NB4 (cell line): ENCODE data around the gene ZNHIT2.
"Not testable (repeated sequence)": the region's sequence is repeated elsewhere in the genome, so short reads cannot be mapped to it uniquely, and the experiment has no call there.

ENCODE experiments used
- DNase-seq: peaks from one replicate; pipeline ENCODE4 v3.0.0; 2010; ENCODE audit warnings: low read depth
- H3K4me3 ChIP-seq: one replicate; pipeline ENCODE4 v1.5.1; 2011; ENCODE audit warnings: mild to moderate bottlenecking, low read depth, low read length, moderate library complexity
- MYC ChIP-seq: IDR thresholded peaks from 2 replicates; pipeline ENCODE4 v1.6.1; 2011; ENCODE audit warnings: low read depth, low read length
- POLR2A ChIP-seq: IDR thresholded peaks from 2 replicates; pipeline ENCODE4 v1.6.1; 2011; ENCODE audit warnings: mild to moderate bottlenecking; ENCODE audit not compliant: insufficient read length; ENCODE audit errors: extremely low read depth
- TF ChIP-seq, protein P1 (sequence below): IDR thresholded peaks from 2 replicates; pipeline ENCODE4 v1.6.1; 2011; ENCODE audit warnings: low read depth, low read length
- TF ChIP-seq, protein P2 (sequence below): IDR thresholded peaks from one replicate; pipeline ENCODE4 v1.5.1; 2012; ENCODE audit warnings: low read depth, low read length

ZNHIT2 gene

DNA sequence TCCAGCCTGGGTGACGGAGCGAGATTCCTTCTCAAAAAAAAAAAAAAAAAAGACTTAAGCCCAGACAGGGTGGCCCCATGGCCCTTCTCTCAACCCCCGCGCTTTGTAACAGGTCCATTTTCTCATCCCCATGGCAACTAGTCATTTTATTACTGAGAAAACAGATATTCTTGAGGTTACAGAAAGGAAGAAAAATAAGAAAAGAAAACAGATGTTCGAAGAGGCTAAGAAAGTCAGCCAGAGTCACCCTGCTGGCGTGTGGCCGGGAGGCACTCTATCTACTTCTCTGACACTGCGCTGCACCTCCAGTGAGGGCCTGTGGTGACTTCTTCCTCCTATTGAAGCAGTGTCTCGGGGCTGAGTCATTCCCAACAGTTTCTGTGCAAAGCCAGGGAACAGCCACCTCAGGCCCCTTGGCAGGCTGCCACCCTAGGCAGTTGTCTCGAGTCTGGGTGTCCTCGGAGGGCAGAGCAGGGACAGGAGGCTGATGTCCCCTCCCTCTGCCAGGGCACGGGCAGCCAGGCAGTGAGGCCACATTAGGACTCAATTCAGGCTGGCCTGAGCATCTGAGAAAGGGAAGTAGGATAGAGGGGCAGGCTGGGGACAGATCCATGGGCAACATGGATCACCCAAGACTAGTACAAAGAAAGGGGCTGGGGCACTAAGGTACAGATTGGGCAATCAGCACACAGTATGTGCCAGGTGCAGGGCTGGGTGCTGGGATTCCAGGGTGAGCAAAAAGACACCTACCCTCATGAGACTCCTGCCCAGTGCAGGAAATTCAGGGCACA is 33.2 kb upstream of the ZNHIT2 start:
- peak overlapping the region; percentile 16 for H3K4me3 ChIP-seq
- TF ChIP-seq, protein P1, sequence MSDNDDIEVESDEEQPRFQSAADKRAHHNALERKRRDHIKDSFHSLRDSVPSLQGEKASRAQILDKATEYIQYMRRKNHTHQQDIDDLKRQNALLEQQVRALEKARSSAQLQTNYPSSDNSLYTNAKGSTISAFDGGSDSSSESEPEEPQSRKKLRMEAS = peak; percentile 31; the same call in 1 of the 2 replicates
- TF ChIP-seq, protein P2, sequence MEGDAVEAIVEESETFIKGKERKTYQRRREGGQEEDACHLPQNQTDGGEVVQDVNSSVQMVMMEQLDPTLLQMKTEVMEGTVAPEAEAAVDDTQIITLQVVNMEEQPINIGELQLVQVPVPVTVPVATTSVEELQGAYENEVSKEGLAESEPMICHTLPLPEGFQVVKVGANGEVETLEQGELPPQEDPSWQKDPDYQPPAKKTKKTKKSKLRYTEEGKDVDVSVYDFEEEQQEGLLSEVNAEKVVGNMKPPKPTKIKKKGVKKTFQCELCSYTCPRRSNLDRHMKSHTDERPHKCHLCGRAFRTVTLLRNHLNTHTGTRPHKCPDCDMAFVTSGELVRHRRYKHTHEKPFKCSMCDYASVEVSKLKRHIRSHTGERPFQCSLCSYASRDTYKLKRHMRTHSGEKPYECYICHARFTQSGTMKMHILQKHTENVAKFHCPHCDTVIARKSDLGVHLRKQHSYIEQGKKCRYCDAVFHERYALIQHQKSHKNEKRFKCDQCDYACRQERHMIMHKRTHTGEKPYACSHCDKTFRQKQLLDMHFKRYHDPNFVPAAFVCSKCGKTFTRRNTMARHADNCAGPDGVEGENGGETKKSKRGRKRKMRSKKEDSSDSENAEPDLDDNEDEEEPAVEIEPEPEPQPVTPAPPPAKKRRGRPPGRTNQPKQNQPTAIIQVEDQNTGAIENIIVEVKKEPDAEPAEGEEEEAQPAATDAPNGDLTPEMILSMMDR = no peak
- no peak for TF ChIP-seq MYC
- peak; percentile 93 for DNase-seq

DNA sequence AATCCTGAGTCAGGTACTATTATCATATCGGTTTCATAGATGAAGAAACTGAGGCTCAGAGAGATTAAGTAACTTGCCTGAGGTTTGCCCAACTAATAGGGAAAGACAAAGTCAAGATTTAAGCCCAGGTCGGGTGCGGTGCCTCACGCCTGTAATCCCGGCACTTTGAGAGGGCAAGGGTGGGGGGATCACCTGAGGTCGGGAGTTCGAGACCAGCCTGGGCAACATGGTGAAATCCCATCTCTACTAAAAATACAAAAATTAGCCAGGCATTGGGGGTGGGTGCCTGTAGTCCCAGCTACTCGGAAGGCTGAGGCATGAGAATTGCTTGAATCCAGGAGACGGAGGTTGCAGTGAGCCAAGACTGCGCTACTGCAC is 32.6 kb upstream of the ZNHIT2 start:
- H3K4me3 ChIP-seq, DNase-seq: not testable (repeated sequence)

DNA sequence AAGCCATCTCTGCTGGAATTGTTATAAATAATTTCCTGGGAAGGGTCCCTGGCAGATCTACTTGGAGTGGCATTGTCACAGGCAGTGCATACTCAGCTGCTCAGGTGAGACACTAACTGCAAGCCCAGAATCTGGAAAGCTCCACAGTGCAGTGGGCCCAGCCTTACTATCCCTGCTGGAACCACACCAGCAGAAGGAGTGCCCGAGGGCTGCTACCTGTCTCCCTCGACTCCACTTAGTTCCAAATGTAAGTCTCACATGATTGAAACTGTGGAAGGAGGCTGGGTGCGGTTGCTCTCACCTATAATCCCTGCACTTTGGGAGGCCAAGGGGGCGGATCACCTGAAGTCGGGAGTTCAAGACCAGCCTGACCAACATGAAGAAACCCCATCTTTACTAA is 31.2 kb upstream of the ZNHIT2 start:
- no peak overlapping the region for H3K4me3 ChIP-seq
- DNase-seq = no peak
- TF ChIP-seq, protein P2 = no peak
- TF ChIP-seq, protein P1 = no peak

DNA sequence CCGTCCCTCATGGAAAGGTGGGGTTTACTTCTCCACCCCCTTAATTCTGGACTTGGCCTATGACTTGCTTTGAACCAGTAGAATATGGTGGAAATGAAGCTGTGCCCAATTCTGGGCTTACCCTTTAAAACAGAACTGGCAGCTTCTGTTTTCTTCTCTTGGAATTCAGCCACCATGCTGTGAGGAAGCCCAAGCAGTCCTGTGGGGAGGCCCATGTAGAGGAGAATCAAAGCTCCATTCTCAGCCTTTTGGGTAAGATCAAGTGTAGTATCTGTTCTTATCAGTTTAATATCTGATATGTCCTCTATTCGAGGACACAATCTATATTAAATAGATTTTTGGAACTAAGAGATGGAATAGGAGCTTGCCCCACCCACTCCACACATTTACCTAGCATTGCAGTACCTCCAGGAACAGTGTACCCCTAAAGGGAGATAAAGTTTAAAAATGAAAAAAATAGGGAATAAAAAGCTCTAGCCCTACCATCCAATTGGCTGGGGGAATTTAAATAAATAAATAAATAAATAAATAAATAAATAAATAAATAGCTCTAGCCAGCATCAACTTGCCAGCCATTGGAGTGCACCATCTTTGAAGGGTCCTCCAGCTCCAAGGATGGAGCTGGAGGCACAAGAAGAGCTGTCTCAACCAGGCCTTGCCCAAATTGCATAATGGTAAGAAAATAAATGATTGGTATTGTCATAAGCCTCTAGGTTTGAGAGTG is 30.0 kb upstream of the ZNHIT2 start:
- TF ChIP-seq, protein P2 = no peak
- TF ChIP-seq, protein P1 = no peak
- no peak for TF ChIP-seq MYC
- no peak for DNase-seq
- H3K4me3 ChIP-seq = no peak overlapping the region

DNA sequence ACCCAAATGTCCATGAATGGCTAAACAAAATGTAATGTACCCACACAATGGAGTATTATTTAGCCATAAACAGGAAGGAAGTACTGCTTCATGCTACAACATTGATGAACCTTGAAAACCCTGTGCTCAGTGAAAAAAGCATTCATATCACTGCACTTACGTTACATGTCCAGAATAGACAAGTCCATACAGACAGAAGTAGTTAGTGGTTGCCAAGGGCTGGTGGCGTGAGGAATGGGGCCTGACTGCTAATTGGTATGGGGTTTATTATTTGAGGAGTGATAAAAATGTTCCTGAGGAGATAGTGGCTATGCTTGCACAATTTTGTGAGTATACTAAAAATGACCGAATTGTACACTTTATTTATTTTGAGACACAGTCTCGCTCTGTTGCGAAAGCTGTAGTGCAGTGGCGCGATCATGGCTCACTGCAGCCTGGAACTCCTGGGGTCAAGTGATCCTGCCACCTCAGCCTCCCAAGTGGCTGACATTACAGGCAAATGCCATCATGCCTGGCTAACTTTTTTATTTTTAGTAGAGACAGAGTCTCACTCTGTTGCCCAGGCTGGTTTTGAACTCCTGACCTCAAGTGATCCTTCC is 24.5 kb upstream of the ZNHIT2 start:
- H3K4me3 ChIP-seq = no peak overlapping the region
- TF ChIP-seq, protein P1 = no peak
- TF ChIP-seq POLR2A (no peak), MYC (no peak)
- TF ChIP-seq, protein P2 = no peak
- peak; percentile 35 for DNase-seq

DNA sequence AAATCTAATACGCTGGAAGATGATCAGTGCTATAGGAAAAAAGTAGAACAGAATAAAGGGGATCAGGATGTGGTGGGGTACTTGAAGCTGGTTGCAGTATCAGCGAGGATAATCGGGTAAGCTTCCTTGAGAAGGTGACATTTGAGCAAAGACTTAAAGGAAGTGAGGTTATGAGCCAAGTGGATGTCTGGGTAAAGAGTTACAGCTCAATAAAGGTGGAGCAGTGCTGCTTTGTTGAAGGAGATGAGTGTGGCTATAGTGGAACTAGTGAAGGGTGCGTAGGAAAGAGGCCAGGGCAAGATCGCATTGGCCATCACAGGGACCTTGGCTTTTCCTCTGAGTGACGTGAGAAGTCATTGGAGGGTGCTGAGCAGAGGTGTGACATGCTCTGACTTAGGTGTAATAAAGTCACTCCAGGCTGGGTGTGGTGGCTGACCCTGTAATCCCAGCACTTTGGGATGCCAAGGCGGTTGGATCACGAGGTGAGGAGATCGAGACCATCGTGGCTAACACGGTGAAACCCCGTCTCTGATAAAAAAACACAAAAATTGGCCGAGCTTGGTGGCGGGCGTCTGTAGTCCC is 19.1 kb upstream of the ZNHIT2 start:
- no peak for TF ChIP-seq MYC
- TF ChIP-seq, protein P2 = no peak
- no peak overlapping the region for H3K4me3 ChIP-seq
- DNase-seq = no peak
